Prostate gland (tissue), 2 donors: ENCODE results near the gene GPR180. TPM values are rescaled to one million over a fixed set of nuclear protein-coding genes. Genes with fewer than 3 reads are reported as not detected.

ENCODE experiments used
- DNase-seq: peaks from one replicate; pipeline ENCODE4 v3.0.0-alpha.2; 2019; ENCODE audit warnings: low spot score
- H3K27ac ChIP-seq, 2 donors: fragments of 200-600 bp; sonication (generic); 2 replicates each; pipeline ENCODE4 v1.5.1; 2017 to 2019
- H3K27me3 ChIP-seq: fragments of 200-600 bp; sonication (generic); replicated peaks from 2 replicates; pipeline ENCODE4 v1.5.1; 2019; ENCODE audit not compliant: insufficient read depth
- H3K36me3 ChIP-seq, 2 donors: fragments of 200-600 bp; sonication (generic); 1 replicate in 1 of 2; 2 replicates in 1 of 2; pipeline versions ENCODE4 v1.5.1 to v1.8.1; 2017 to 2019
- H3K4me1 ChIP-seq: fragments of 200-600 bp; sonication (generic); replicated peaks from 2 replicates; pipeline ENCODE4 v1.5.1; 2019
- H3K4me3 ChIP-seq, 2 donors: fragments of 200-600 bp; sonication (generic); 2 replicates each; pipeline ENCODE4 v1.5.1; 2017 to 2019
- H3K9me3 ChIP-seq: fragments of 200-600 bp; sonication (generic); 2 replicates; pipeline ENCODE4 v1.5.1; 2017
- POLR2A ChIP-seq: fragments of 450-650 bp; IDR thresholded peaks from one replicate; pipeline ENCODE4 v1.6.1; 2016; ENCODE audit warnings: antibody characterized with exemption, mild to moderate bottlenecking
- POLR2AphosphoS5 ChIP-seq: sonication (generic); formaldehyde crosslinking; IDR thresholded peaks from one replicate; pipeline ENCODE4 v1.6.1; 2017; ENCODE audit warnings: antibody characterized with exemption
- WGBS: methylation state at CpG from one replicate; pipeline ENCODE4 v1.1.5; 2018; 5-methylcytosine and 5-hydroxymethylcytosine counted together
- intact Hi-C: fragments of 100-400 bp; cut with DNase I; formaldehyde crosslinking; loops from one replicate; pipeline ENCODE4 v1.14.2; 2022
- total RNA-seq, 2 donors: library from RNA; depleted of rRNA; stranded (reverse); fragments of >200 nt; gene quantifications; one replicate each; pipeline ENCODE4 v1.1.0, GENCODE V29; 2016
- TF ChIP-seq, protein P1 (sequence below), 4 experiments: fragments of 200-600 bp in 2 of 4; fragments of 450-650 bp in 2 of 4; sonication (generic) in 2 of 4; IDR thresholded peaks; 1 replicate in 3 of 4; 2 replicates in 1 of 4; pipeline ENCODE4 v1.5.1; 2016 to 2019; ENCODE audit warnings: antibody characterized with exemption in 4 of 4, mild to moderate bottlenecking in 2 of 4, moderate library complexity in 2 of 4

GPR180 gene
- total RNA-seq, 2 donors from 2014 or later: 2.7 to 5.4 TPM

DNA sequence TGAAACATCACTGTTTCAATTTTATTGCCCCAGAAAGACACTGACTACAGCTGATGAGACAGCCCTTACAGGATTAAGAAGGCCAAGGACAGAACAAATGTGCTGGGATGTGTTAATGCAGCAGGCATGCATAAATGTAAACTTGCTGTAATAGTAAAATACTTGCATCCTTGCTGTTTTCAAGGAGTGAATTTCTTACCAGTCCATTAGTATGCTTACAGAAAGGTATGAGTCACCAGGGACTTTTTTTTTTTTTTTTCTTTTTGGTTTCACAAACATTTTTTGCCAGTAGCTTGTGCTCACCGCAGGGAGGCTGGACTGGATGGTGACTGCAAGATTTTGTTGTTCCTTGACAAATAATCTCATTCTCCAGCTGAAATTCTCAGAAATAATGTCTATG lies 55.1 kb downstream of the GPR180 start:
- no peaks in the 10 kb centered on the region for H3K36me3 ChIP-seq
- H3K27me3 ChIP-seq: peaks cover 2% of the 10 kb centered on the region
- H3K4me3 ChIP-seq: no peak overlapping the region
- H3K9me3 ChIP-seq: no peaks in the 10 kb centered on the region
- no peaks in the 10 kb centered on the region for H3K4me1 ChIP-seq
- no peak for DNase-seq
- TF ChIP-seq POLR2A: no peak
- no peak for TF ChIP-seq POLR2AphosphoS5
- TF ChIP-seq, protein P1, sequence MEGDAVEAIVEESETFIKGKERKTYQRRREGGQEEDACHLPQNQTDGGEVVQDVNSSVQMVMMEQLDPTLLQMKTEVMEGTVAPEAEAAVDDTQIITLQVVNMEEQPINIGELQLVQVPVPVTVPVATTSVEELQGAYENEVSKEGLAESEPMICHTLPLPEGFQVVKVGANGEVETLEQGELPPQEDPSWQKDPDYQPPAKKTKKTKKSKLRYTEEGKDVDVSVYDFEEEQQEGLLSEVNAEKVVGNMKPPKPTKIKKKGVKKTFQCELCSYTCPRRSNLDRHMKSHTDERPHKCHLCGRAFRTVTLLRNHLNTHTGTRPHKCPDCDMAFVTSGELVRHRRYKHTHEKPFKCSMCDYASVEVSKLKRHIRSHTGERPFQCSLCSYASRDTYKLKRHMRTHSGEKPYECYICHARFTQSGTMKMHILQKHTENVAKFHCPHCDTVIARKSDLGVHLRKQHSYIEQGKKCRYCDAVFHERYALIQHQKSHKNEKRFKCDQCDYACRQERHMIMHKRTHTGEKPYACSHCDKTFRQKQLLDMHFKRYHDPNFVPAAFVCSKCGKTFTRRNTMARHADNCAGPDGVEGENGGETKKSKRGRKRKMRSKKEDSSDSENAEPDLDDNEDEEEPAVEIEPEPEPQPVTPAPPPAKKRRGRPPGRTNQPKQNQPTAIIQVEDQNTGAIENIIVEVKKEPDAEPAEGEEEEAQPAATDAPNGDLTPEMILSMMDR (IDR thresholded peaks at IDR 0.05): no peak
- intact Hi-C loops: no loop called here
- 77% methylated on average over 1 of the region's 1 CpG for WGBS
- no peak overlapping the region for H3K27ac ChIP-seq

DNA sequence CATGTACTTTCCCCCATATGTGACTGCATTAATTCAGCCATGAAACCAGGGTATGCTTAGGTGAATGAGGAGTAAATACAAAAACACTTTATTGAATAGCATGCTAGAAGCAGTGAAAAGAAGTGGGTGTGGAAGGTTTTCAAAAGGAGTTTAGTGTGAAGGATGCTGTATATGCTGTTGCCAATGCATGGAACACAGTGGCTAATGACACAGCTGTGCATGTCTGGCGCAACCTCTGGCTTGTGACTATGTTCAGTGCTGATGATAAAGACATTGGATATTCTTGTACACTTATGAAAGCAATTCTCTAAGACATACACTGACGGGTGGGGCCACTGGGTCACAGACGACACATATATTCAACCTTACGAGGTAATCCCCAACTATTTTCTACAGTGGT lies 55.5 kb downstream of the GPR180 start:
- peaks cover 2% of the 10 kb centered on the region for H3K27me3 ChIP-seq
- intact Hi-C loops: no loop called here
- no peaks in the 10 kb centered on the region for H3K36me3 ChIP-seq
- WGBS: 83% methylated on average over 4 of the region's 4 CpGs
- no peak overlapping the region for H3K27ac ChIP-seq
- H3K9me3 ChIP-seq: no peaks in the 10 kb centered on the region
- no peak for TF ChIP-seq POLR2A
- TF ChIP-seq, protein P1 (IDR thresholded peaks at IDR 0.05): no peak
- no peak for TF ChIP-seq POLR2AphosphoS5
- H3K4me1 ChIP-seq: no peaks in the 10 kb centered on the region
- no peak overlapping the region for H3K4me3 ChIP-seq
- DNase-seq: no peak

DNA sequence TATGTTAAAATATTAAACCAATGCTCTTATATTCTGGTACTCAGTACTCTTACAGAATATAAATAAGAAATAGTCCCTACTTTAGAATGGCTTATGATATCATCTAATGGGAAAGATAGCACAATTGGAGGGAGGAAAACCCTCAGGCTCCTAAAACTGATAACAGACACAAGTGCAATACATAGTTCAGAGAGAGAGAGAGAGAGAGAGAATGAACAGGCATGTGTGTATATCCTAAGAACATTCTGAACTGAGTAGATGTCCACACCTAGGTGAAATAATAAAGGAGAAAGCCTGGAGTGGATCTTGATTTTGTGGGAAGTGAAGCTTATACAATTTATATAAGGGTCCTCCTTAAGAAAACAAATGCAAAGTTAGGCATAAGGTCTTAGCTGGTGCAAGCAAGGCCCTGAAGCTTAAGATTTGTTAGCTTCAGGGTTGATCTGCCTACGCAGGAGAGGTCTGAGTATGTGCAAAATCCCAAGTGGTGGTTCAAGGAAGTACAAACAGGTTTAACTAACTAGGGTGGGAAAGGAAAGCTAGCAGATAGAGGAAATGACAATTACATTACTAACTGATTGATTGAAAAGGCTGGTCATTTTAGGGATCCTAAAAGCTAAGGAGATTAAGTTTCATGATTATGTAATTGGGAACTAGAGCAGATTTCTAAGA lies 57.4 kb downstream of the GPR180 start:
- Histone ChIP-seq H3K36me3 (no peaks in the 10 kb centered on the region), H3K27me3 (peaks cover 2% of the 10 kb centered on the region), H3K27ac (no peak overlapping the region), H3K4me3 (no peak overlapping the region), H3K9me3 (no peaks in the 10 kb centered on the region), H3K4me1 (no peaks in the 10 kb centered on the region)
- intact Hi-C loops: no loop called here
- no peak for DNase-seq
- TF ChIP-seq POLR2A (no peak), POLR2AphosphoS5 (no peak)
- TF ChIP-seq, protein P1 (IDR thresholded peaks at IDR 0.05): no peak
- WGBS: 95% methylated on average over 1 of the region's 1 CpG

DNA sequence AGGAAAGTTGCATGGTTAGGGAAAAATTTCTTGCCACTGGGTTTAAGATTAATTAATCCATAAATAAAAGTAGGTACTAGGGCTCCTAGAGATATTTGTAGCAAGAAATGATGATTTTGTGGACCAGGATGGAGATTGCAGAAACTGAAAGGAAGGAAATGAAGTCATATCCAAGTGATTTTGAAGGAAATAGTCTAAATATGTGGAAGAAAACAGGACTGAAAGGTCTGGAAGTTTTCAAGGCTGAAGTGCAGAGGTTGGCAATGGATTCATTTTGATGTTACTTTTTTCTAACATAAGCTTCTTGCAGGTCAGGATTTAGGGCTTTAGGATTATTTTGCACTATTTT lies 57.9 kb downstream of the GPR180 start:
- H3K4me3 ChIP-seq: no peak overlapping the region
- no peaks in the 10 kb centered on the region for H3K4me1 ChIP-seq
- no peaks in the 10 kb centered on the region for H3K9me3 ChIP-seq
- TF ChIP-seq POLR2AphosphoS5 (no peak), POLR2A (no peak)
- TF ChIP-seq, protein P1 (IDR thresholded peaks at IDR 0.05): no peak
- H3K36me3 ChIP-seq: no peaks in the 10 kb centered on the region
- H3K27ac ChIP-seq: no peak overlapping the region
- intact Hi-C loops: no loop called here
- DNase-seq: no peak
- H3K27me3 ChIP-seq: peaks cover 2% of the 10 kb centered on the region

DNA sequence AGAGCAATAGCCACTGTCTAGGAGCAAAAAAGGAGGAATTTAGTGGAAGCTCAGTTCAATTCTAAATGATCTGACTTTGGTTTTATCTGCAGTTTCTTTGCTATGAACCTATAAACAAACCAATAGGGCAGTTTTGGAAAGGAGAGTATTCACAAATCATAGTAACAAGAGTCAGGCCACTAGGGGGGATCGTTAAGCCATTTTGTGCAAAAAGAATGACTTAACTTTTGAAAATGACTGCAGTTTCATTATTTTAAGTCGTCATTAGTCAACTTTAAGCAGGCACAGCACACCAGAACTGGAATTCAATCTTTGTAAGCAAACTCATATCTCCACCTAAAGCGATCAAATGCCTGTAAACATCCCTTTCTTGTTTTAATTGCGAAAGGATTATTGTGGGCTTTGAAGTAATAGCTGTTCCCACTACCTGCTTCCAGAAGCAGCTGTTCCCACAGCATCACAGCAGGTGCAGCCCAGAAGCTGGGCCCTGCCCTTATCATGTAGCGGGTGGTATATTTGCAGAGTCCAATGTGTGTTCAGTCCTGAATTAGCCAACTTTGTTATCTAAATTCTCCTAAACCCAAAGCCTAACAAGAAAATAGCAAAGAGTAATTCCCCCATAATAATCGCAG lies 59.2 kb downstream of the GPR180 start:
- no peaks in the 10 kb centered on the region for H3K4me1 ChIP-seq
- TF ChIP-seq, protein P1 (IDR thresholded peaks at IDR 0.05): peak in 1 of 4 experiments; percentile 5
- TF ChIP-seq POLR2A (no peak), POLR2AphosphoS5 (no peak)
- no peaks in the 10 kb centered on the region for H3K36me3 ChIP-seq
- intact Hi-C loops: no loop called here
- DNase-seq: no peak
- H3K27ac ChIP-seq: no peak overlapping the region
- no peaks in the 10 kb centered on the region for H3K9me3 ChIP-seq
- H3K4me3 ChIP-seq: no peak overlapping the region
- whole genome bisulfite sequencing: 42% methylated on average over 6 of the region's 6 CpGs
- H3K27me3 ChIP-seq: no peaks in the 10 kb centered on the region
